GM12865 (cell line): Measurements from ENCODE around the gene FNDC7.
A peak's percentile ranks its signal among the peaks of the same experiment; 100 is the strongest.

Experiments used
- DNase-seq: peaks from one replicate; pipeline ENCODE4 v3.0.0; 2010; ENCODE audit warnings: low read depth
- H3K4me3 ChIP-seq: 2 replicates; pipeline ENCODE4 v1.5.1; 2011; ENCODE audit warnings: mild to moderate bottlenecking, low read depth, low read length, control low read depth
- TF ChIP-seq, protein P1 (sequence below): IDR thresholded peaks from 2 replicates; pipeline ENCODE4 v1.5.1; 2011; ENCODE audit warnings: low read length, control low read depth, low read depth, inconsistent platforms; ENCODE audit not compliant: insufficient read depth; ENCODE audit errors: missing control alignments

Gene FNDC7

DNA sequence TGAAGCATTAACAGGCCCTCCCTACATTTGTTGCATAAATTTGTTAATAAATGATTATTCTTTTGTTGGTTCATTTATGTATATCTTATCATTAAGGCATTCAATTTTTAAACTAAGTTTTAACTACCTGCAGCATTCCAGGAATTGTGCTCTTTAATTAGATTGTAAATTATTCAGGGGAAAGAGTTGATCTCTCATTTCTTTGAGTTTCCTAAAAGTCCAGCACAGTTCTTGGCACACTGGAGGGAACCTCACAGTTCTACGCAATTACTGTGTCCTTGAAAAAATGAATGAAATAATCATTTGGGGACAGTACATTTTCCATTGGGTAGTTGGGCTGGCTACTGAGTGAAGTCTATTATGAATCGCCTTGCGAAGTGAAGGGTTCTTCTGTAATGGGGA is 33.3 kb downstream of the FNDC7 start:
- DNase-seq, result no peak
- H3K4me3 ChIP-seq, result no peak overlapping the region; the same call in 1 of the 2 replicates
- TF ChIP-seq, protein P1, sequence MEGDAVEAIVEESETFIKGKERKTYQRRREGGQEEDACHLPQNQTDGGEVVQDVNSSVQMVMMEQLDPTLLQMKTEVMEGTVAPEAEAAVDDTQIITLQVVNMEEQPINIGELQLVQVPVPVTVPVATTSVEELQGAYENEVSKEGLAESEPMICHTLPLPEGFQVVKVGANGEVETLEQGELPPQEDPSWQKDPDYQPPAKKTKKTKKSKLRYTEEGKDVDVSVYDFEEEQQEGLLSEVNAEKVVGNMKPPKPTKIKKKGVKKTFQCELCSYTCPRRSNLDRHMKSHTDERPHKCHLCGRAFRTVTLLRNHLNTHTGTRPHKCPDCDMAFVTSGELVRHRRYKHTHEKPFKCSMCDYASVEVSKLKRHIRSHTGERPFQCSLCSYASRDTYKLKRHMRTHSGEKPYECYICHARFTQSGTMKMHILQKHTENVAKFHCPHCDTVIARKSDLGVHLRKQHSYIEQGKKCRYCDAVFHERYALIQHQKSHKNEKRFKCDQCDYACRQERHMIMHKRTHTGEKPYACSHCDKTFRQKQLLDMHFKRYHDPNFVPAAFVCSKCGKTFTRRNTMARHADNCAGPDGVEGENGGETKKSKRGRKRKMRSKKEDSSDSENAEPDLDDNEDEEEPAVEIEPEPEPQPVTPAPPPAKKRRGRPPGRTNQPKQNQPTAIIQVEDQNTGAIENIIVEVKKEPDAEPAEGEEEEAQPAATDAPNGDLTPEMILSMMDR, result no peak

DNA sequence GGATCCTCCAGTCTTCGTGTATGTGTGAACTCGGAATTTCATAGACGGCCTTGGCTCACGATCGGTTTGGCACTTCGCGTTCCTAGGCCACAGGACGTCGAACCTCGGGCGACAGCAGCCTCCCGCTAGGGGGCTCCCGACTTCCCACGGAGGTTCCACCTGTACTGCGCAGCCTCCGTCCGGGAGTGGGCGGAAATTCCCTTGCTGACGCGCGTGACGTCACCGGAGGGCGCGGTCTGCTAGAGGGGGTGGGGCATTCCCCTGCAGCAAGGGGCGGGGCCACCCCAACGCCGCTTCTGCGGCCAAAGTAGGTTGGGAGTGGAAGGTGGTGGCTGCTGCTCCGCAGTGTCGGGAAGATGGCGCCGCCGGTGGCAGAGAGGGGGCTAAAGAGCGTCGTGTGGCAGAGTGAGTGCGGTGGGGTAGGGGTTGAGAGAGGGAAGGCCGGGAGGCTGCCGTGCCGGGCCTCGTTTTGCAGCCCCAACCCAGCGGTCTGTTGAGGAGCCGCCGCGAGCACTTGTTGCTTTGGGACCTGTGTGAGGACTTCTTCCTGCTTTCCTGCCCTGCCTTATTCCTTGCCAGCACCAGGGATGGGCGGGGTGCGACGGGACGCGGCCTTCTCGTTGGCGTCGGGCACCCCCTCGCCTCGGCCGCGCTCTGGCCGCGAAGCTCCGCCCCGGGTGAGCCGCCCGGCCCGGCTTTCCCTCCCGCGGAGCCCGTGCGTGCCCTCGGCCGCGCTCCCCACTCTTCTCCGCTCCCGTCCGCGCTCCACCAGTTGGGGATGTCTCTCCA is 33.9 kb downstream of the FNDC7 start, which contains the start of gene STXBP3:
Gene STXBP3, plus strand, starts transcription at position 293 of the 789 bp plus-strand sequence. Its CDS starts 64 bp downstream, at position 357.
- peak; percentile 99 for DNase-seq
- TF ChIP-seq, protein P1, result peak; percentile 99
- H3K4me3 ChIP-seq, result peak within 1 kb of the TSS; percentile 66

DNA sequence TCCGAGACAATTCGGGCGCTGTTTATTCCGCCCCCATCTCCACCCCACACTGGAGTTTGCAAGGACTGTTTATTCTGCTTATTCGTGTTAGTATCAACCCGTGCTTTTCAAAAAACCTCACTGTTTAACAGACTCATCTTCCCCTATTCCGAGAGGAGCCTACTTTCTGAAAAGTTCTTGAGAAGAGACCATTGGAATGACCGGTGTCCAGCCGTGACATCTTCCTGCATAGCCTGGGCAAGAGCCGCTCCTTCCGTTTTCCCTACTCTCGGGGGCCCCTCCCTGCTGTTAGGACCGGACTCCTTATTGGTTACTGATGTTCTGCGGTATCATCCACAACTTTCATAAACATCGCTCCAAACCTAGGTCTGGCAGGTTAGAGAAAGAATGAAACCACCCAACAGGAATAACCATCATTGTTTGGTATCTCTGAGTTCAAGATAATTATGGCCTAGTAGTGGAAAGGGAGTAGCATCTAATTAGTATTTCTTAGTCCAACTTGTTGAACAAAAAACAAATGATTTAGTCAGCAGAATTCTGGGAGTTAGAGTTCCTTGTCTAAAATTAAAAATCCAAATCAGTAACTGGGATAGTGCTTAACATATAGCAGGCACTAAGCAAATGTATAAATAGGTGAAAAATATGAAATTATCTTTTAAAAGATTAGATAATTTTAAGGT is 34.6 kb downstream of the FNDC7 start:
- TF ChIP-seq, protein P1, result no peak
- peak; percentile 66 for DNase-seq
- H3K4me3 ChIP-seq, result peak overlapping the region; percentile 66

DNA sequence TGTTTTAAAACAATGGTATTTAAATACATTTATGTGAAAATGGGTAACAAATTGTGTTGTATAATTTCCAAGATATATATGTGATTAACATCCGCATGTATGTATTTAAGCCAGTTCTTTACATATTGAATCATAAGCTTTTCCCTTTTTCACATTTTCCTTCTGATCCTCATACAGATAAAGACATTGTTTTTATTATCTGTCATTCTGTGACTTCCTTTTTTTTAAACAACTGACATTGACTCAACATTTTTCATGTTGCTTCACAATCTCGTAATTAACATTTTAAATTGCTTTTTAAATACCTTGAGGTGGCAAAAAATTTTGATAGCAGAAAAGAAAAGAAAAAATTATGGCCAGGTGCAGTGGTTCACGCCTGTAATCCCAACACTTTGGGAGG is 35.2 kb downstream of the FNDC7 start:
- DNase-seq, result no peak
- peak overlapping the region; percentile 66; the same call in 1 of the 2 replicates for H3K4me3 ChIP-seq
- TF ChIP-seq, protein P1, result no peak

DNA sequence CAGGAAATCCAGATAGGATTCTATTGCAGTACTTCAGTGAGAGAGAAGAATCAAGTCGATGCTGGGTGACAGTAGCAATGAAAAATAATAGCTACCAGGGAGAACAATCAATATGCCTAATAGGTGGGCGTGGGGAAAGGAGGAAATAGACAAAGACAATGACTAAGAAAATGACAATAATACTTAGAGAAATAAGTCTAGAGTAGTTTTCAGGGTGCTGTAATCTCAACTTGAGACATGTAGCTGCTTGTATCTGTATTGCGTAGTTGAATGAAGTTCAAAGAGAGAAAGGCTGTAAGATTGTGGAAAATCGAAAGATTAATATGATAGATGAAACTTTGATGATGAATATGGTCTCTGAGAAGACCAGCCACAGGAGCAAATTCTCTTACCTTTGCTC is 36.4 kb downstream of the FNDC7 start:
- TF ChIP-seq, protein P1, result no peak
- H3K4me3 ChIP-seq, result no peak overlapping the region
- no peak for DNase-seq

DNA sequence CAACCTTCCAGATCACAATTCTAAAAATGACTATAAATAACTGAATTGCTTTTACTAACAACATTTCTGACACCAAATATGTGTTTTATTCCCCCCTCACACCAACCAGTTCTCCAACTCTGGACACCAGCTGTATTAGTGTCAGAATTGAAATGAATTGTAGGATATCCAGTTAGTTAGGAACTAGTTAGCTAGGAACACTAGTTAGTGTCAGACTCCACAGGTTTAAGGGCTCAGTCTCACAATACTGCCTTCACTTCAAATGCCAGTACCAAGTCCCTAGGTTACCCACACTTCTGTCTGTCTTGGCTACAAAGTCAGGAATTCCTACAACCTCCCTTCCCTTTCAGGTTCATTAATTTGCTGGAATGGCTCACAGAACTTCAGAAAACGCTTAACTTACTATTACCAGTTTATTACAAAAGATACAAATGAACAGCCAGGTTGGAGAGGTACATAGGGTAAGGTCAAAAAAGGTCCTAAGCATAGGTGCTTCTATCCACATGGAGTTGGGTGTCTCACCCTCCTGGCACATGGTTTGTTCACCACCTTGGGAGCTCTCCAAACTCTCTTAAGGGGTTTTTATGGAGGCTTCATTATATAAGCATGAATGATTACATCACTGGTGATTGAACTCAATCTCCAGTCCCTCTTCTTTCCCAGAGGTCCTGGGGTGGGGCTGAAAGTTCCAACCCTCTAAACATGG is 37.9 kb downstream of the FNDC7 start:
- H3K4me3 ChIP-seq, result no peak overlapping the region
- no peak for DNase-seq
- TF ChIP-seq, protein P1, result no peak
